ENCODE measurements around the gene HSD3B7.
A peak's percentile ranks its signal among the peaks of the same experiment; 100 is the strongest.

HSD3B7 gene

GRCh38 chr16:30991052-30991451, 6.0 kb downstream of the HSD3B7 start:
- TF ChIP-seq CTCF (conservative IDR thresholded peaks at IDR 0.05; ENCODE audit: low read depth, low read length): no peak
- no peak for DNase-seq (ENCODE audit: low read depth)
- H3K4me3 ChIP-seq (ENCODE audit: low read depth, low read length): no peak overlapping the region

- no peak overlapping the region for H3K4me3 ChIP-seq (ENCODE audit: low read depth, low read length)
- TF ChIP-seq CTCF (conservative IDR thresholded peaks at IDR 0.05; ENCODE audit: low read depth, low read length): no peak
- DNase-seq (ENCODE audit: low read depth): no peak
Observed at GRCh38 chr16:30992276-30992780, 7.3 kb downstream of the HSD3B7 start.

GRCh38 chr16:30992931-30993816, 8.2 kb downstream of the HSD3B7 start:
- no peak for DNase-seq (ENCODE audit: low read depth)
- no peak overlapping the region for H3K4me3 ChIP-seq (ENCODE audit: low read depth, low read length)
- no peak for TF ChIP-seq CTCF (conservative IDR thresholded peaks at IDR 0.05; ENCODE audit: low read depth, low read length)

- no peak for DNase-seq (ENCODE audit: low read depth)
- no peak overlapping the region for H3K4me3 ChIP-seq (ENCODE audit: low read depth, low read length)
- TF ChIP-seq CTCF (conservative IDR thresholded peaks at IDR 0.05; ENCODE audit: low read depth, low read length): no peak
Observed at GRCh38 chr16:30995927-30996323, 10.9 kb downstream of the HSD3B7 start.

GRCh38 chr16:30996324-30996984, 11.4 kb downstream of the HSD3B7 start:
- no peak for DNase-seq (ENCODE audit: low read depth)
- TF ChIP-seq CTCF (conservative IDR thresholded peaks at IDR 0.05; ENCODE audit: low read depth, low read length): no peak
- H3K4me3 ChIP-seq (ENCODE audit: low read depth, low read length): peak overlapping the region; percentile 65

GRCh38 chr16:30996985-30997724, 12.1 kb downstream of the HSD3B7 start:
- H3K4me3 ChIP-seq (ENCODE audit: low read depth, low read length): peak overlapping the region; percentile 65
- DNase-seq (ENCODE audit: low read depth): peak; percentile 78

More at GRCh38 chr16:30996985-30997724, 12.1 kb downstream of the HSD3B7 start:
- no peak for TF ChIP-seq CTCF (conservative IDR thresholded peaks at IDR 0.05; ENCODE audit: low read depth, low read length)
